Subcutaneous abdominal adipose tissue (tissue), 5 donors: ENCODE measurements around the gene CCDC78.

Source experiments
- H3K27ac ChIP-seq: one replicate; pipeline ENCODE4 v1.7.0; 2013; ENCODE audit warnings: low read depth, mild to moderate bottlenecking, inconsistent platforms, low read length, moderate library complexity
- H3K27me3 ChIP-seq, 5 donors: one replicate each; pipeline ENCODE4 v1.7.0; 2013; ENCODE audit warnings: low read length in 5 of 5, inconsistent platforms in 1 of 5; ENCODE audit not compliant: control insufficient read depth in 5 of 5, insufficient read depth in 4 of 5
- H3K36me3 ChIP-seq, 5 donors: one replicate each; pipeline ENCODE4 v1.7.0; 2013; ENCODE audit warnings: low read length in 5 of 5; ENCODE audit not compliant: control insufficient read depth in 5 of 5, insufficient read depth in 5 of 5
- H3K4me1 ChIP-seq, 5 donors: one replicate each; pipeline ENCODE4 v1.7.0; 2013; ENCODE audit warnings: low read length in 5 of 5, mild to moderate bottlenecking in 3 of 5, moderate library complexity in 1 of 5; ENCODE audit not compliant: control insufficient read depth in 5 of 5, insufficient read depth in 5 of 5
- H3K4me3 ChIP-seq, 5 donors: one replicate each; pipeline ENCODE4 v1.7.0; 2013; ENCODE audit warnings: low read length in 5 of 5, low read depth in 1 of 5
- H3K9ac ChIP-seq, 5 donors: one replicate each; pipeline ENCODE4 v1.7.0; 2013; ENCODE audit warnings: low read length in 5 of 5, mild to moderate bottlenecking in 4 of 5, moderate library complexity in 3 of 5
- H3K9me3 ChIP-seq, 5 donors: one replicate each; pipeline ENCODE4 v1.7.0; 2013; ENCODE audit warnings: low read length in 5 of 5; ENCODE audit not compliant: control insufficient read depth in 5 of 5
- donor health status: healthy.
- donor health status: healthy.
- donor health status: healthy.
- donor health status: healthy.
- donor health status: healthy.

CCDC78 gene

DNA sequence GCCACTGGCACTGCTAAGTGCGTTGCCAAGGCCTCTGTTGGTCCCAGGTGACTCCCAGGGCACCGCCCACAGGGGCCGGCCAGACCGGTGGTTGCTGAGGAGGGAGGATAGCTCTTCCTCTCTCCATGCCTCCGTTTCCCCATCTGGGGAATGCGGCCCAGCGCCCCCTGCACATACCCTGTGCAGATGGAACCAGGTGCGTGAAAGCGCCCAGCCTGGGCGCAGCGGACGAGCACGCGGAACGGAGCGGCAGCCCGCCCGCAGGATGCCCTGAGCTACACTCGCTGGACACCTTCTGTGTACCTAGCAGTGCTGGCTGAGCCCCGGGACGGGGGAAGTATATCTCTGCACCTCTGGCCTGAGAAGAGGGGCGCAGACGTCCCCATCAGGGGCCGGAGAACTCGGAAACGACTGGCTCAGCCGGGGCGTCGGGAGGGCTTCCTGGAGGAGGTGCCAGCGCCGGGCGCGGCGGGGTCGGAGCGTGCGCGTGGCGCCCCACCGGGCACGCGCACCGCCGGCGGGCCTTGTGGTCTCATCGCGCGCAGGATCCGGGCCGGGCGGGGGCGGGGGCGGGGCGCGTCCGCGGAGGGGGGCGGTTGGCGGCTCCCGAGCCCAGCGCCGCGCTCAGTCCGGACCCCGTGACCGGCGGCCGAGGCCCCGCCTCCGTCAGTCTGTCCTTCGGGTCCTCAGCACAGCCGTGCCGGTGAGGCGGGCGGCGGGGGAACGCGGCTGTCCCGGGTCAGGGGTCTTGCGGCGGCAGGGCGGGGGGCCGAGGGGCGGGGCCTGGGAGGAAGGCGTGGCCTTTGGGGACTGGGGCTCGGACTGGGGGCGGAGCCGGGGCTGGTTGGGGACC, at the start of gene CCDC78, which contains the start of gene HAGHL:
TSS of gene CCDC78 (minus strand) at position 6 of the 853 bp plus-strand sequence. CDS start 76 bp downstream, outside the sequence.
TSS of gene HAGHL (plus strand) at position 669 of the 853 bp plus-strand sequence. CDS start 404 bp downstream, outside the sequence.
- H3K4me3 ChIP-seq: peak within 1 kb of the TSS in 4 of 5 donors; percentile 17 to 60 (median 54)
- no peaks in the 10 kb centered on the region for H3K9me3 ChIP-seq
- peaks cover 20 to 31% (median 27%) of the 10 kb centered on the region in 5 donors for H3K27me3 ChIP-seq
- H3K9ac ChIP-seq: peak within 1 kb of the TSS in 2 of 5 donors; percentile 42 to 47
- peaks cover 0 to 28% (median 24%) of the 10 kb centered on the region in 5 donors for H3K4me1 ChIP-seq
- H3K36me3 ChIP-seq: peaks cover 0 to 19% (median 3%) of the 10 kb centered on the region in 5 donors
- no peak within 1 kb of the TSS for H3K27ac ChIP-seq

DNA sequence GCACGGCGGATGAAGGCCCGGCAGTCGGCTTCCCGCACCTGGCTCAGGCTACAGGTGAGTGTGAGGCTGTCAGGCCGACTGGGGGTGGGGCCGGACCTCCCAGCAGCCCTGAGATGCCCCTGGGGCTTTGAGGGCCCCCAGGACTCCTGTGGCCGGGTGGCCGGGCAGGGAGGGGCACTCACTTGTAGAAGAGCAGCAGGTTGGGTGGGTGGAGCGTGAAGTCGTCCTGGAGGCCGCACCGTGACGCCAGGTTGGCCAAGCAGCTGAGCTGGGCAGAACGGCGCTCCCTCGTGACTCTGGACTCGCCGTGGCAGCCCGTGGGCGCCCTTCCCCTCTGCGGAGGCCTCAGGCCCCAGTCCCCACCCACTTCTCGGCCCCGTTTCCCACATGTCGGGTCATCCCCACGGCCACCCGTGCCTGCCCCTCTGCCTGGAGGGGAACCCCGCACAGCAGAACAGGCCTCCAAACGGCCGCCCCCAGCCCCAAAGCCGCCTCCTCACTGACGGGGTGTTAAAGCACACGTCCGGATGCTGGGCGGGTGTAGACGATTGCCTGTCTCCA, 49.1 kb upstream of the CCDC78 start:
- no peak overlapping the region for H3K27ac ChIP-seq
- no peaks in the 10 kb centered on the region for H3K36me3 ChIP-seq
- no peaks in the 10 kb centered on the region for H3K4me1 ChIP-seq
- H3K9me3 ChIP-seq: no peaks in the 10 kb centered on the region
- H3K4me3 ChIP-seq: no peak overlapping the region
- H3K27me3 ChIP-seq: peaks cover 0 to 18% (median 12%) of the 10 kb centered on the region in 5 donors
- no peak overlapping the region for H3K9ac ChIP-seq

DNA sequence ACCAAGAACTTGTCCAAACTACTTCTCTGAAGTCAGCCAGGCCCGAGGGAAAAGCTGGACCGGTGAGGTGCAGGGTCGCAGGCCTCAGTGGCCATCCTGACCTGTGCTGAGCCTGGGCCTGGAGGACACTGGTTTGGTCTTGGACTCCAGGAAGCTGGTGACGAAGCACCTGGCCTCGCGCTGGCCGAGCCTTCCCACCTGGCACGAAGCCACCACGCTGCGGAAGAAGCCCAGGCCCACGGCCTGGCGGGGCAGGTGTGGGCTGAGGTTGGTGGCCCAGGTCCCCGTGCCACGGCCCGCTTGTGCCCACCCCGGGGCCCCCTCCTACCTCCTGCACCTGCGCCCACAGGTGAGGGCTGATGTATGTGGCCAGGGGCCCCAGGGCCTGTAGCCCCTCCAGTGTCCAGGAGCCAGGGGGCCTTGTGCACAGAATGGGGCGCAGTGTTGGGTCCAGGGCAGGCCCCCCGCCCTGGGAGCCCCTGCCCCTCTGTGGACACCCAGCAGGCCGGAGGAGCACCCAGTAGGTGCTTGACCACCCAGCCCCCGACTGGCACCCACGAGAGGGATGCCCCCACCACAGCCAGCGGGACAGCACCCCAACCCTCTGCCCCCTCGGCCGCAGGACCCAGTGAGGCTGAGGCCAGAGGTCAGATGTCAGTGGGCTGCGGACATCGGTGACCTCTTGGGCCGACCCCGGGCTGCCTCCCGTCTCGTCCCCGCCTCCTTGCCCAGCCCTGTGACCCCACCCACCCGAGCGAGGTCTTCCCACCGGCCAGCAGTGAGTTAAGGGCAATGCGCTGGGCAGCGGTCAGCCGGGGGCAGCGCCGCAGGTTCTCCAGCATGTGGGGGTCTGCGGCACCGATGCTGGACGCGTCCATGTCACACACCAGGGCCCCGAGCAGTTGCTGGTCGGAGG, 48.1 kb upstream of the CCDC78 start:
- no peaks in the 10 kb centered on the region for H3K9me3 ChIP-seq
- H3K27ac ChIP-seq: no peak overlapping the region
- no peaks in the 10 kb centered on the region for H3K4me1 ChIP-seq
- peaks cover 4 to 19% (median 12%) of the 10 kb centered on the region in 5 donors for H3K27me3 ChIP-seq
- H3K36me3 ChIP-seq: no peaks in the 10 kb centered on the region
- H3K4me3 ChIP-seq: no peak overlapping the region
- H3K9ac ChIP-seq: no peak overlapping the region

DNA sequence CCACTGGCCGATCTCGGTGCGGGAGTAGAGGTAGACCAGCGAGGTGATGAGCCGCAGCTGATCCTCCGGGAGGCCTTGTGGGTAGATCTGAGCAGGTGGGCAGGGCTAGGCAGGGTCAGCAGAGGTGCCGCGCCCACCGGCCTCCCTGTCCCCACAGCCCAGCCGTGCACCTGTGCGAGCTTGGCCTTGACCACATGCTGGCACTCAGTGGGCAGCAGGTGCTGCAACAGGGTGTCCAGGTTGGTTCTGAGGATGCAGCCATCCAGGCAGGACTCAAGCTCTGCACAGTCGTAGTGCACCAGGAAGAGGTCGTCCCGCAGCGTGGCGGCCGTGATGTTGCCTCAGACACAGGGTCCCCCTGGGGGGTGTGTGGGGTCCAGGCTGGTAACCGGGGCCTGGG, 46.7 kb upstream of the CCDC78 start:
- Histone ChIP-seq H3K9ac (no peak overlapping the region), H3K9me3 (no peaks in the 10 kb centered on the region), H3K4me3 (no peak overlapping the region), H3K27me3 (peaks cover 7 to 14% (median 11%) of the 10 kb centered on the region in 5 donors), H3K27ac (no peak overlapping the region), H3K36me3 (no peaks in the 10 kb centered on the region), H3K4me1 (no peaks in the 10 kb centered on the region)

DNA sequence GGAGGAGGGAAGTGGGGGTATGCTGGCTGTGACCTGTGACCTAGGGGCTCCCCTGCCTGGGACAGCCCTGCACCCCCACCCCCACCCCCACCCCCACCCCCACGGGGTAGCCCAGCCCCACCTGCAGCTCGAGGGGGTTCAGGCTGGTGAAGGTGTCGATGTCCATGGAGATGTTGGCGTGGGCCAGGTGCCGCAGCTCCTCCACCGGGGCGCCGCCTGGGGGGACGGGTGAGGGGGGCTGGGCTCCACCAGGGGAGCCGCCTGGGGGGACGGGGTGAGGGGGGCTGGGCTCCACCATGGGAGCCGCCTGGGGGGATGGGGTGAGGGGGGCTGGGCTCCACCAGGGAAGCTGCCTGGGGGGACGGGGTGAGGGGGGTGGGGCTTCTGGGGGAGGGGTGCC, 44.2 kb upstream of the CCDC78 start:
- Histone ChIP-seq H3K4me1 (no peaks in the 10 kb centered on the region), H3K9ac (no peak overlapping the region), H3K27ac (no peak overlapping the region), H3K27me3 (peaks cover 9 to 21% (median 18%) of the 10 kb centered on the region in 5 donors), H3K4me3 (no peak overlapping the region), H3K36me3 (no peaks in the 10 kb centered on the region), H3K9me3 (no peaks in the 10 kb centered on the region)

DNA sequence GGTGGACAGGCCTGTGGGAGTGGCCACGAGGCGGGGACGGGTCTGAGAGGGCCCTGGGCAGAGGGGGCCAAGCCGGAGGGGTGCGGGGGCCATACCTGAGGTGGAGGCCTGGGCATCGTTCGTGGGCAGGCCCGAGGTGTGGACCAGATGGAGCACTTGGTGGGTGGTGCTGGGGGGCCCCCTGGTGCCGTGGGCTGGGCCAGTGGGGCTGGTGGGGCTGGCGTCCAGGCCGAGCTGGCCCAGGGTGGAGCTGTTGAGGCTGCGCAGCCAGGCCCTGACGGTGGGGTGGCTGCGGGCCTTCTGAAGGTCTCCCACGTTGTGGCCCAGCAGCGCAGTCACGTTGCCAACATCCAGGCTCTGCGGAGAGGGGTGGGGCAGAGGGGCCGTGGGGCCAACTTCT, 43.7 kb upstream of the CCDC78 start:
- H3K4me1 ChIP-seq: no peaks in the 10 kb centered on the region
- H3K4me3 ChIP-seq: no peak overlapping the region
- no peaks in the 10 kb centered on the region for H3K9me3 ChIP-seq
- no peak overlapping the region for H3K27ac ChIP-seq
- no peaks in the 10 kb centered on the region for H3K36me3 ChIP-seq
- peaks cover 9 to 21% (median 18%) of the 10 kb centered on the region in 5 donors for H3K27me3 ChIP-seq
- H3K9ac ChIP-seq: no peak overlapping the region

DNA sequence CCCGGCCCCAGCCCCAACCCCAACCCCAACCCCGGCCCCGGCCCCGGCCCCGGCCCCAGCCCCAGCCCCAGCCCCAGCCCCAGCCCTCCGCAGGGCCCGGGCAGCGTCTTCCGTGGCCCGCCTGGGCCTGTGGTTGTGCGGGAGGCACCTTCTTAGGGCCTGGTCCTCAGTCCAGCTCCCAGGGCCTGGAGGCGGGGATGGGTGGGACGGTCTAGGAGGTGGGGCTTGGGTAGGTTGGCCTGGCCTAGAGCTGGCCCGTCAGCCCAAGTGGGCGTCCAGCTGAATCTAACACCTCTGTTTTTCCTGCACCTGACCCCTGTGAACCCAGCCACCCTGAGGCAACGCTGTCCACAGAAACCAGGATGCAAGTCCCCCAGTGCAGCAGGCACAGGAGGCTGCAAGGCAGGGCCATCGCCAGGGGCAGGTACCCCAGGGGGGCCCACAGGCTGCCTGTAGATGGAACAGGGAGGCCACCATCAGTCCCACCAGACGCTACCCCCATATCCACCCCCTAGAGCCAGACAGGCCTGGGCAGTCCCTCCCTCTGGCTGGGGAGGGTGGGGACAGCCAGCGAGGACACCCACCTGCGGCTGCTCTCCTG, 43.0 kb upstream of the CCDC78 start:
- Histone ChIP-seq H3K27me3 (peaks cover 9 to 21% (median 18%) of the 10 kb centered on the region in 5 donors), H3K4me3 (no peak overlapping the region), H3K4me1 (no peaks in the 10 kb centered on the region)

DNA sequence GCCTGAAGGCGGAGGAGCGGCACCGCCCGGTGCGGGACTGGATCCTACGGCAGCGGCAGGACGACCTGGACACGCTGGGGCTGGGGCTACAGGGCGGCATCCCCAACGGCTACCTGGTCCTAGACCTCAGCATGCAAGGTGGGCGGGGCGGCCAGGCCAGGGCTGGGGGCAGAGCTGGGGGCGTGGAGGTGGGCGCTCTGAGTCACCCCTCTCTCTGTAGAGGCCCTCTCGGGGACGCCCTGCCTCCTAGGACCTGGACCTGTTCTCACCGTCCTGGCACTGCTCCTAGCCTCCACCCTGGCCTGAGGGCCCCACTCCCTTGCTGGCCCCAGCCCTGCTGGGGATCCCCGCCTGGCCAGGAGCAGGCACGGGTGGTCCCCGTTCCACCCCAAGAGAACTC, 42.2 kb upstream of the CCDC78 start:
- Histone ChIP-seq H3K9ac (no peak overlapping the region), H3K9me3 (no peaks in the 10 kb centered on the region), H3K27ac (no peak overlapping the region), H3K27me3 (peaks cover 9 to 25% (median 22%) of the 10 kb centered on the region in 5 donors), H3K4me1 (no peaks in the 10 kb centered on the region), H3K36me3 (no peaks in the 10 kb centered on the region), H3K4me3 (no peak overlapping the region)

More for the DNA sequence above, 43.0 kb upstream of the CCDC78 start:
- Histone ChIP-seq H3K9ac (no peak overlapping the region), H3K9me3 (no peaks in the 10 kb centered on the region), H3K27ac (no peak overlapping the region), H3K36me3 (no peaks in the 10 kb centered on the region)

DNA sequence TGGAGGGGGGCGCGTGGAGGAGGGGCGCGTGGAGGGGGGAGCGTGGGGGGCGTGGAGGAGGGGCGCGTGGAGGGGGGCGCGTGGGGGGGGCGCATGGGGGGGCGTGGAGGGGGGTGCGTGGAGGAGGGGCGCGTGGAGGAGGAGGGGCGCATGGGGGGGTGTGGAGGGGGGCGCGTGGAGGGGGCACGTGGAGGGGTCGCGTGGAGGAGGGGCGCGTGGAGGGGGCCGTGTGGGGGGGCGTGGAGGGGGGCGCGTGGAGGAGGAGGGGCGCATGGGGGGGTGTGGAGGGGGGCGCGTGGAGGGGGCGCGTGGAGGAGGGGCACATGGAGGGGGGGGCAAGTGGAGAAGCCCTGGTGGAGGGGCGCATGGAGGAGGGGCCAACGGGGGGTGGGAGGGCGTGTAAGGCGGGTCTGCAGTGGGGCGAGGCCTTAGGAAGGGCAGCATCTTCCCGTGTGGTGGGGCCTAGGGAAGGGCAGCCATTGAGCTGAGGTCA, 41.5 kb upstream of the CCDC78 start:
- Histone ChIP-seq H3K4me3 (no peak overlapping the region), H3K9ac (no peak overlapping the region), H3K27ac (no peak overlapping the region), H3K36me3 (no peaks in the 10 kb centered on the region), H3K9me3 (no peaks in the 10 kb centered on the region), H3K4me1 (no peaks in the 10 kb centered on the region), H3K27me3 (peaks cover 11 to 27% (median 25%) of the 10 kb centered on the region in 5 donors)
